HG03135 (cell line): ENCODE measurements around the gene TNRC18.
"Not testable (repeated sequence)": the region's sequence is repeated elsewhere in the genome, so short reads cannot be mapped to it uniquely, and the experiment has no call there.

Source experiments
- ATAC-seq: cut with Tn5 transposase; IDR thresholded peaks from one replicate; pipeline ENCODE4 v1.9.1; 2021; ENCODE audit warnings: mild to moderate bottlenecking, moderate library complexity; ENCODE audit not compliant: unreplicated experiment

TNRC18 gene

DNA sequence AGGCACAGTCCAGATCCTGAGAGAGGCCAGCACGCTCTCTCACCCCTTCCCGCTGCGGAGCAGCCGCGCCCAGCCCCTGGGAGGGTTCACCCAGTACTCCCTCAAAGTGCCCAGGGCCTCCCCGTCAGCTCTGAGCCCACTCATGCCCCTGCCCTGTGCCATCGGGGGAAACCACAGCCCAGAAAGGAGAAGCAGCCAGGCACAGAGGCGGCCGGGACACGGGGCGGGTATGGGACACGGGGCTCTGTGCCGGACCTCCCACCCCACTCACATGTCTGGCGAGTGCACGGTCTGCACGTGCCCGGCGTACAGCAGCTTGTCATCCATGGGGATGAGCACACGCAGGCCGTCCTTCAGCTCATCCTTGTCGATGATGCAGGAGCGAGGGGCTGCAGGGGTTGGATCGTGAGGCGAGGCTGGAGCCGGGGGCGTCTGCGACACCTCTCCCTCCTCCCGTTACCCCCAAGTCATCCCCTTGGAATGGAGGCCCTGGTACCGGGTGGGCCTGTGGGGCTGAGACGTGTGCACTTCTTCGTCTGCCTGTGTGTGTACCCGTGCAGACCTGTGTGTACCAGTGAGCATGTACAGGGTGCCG lies 102.7 kb downstream of the TNRC18 start:
- no peak for ATAC-seq

DNA sequence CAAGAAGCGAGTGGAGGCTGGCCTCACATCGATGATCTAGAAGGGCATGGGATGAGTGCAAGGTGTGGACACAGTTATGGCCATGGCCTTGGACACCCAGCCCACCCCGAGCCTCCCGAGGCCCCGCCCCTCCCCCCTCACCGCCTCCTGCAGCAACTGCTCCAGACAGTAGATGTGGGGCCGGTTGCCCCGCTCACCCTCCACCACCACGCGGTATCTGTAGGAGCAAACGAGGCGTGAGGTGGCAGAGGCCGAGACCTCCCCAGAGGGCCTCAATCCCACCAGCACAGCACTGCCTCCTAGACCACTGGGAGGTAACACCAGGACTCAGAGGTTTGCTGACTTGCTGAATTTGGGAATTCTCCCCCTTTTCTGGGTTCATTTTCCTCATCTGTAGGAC lies 103.2 kb downstream of the TNRC18 start:
- ATAC-seq, result no peak

DNA sequence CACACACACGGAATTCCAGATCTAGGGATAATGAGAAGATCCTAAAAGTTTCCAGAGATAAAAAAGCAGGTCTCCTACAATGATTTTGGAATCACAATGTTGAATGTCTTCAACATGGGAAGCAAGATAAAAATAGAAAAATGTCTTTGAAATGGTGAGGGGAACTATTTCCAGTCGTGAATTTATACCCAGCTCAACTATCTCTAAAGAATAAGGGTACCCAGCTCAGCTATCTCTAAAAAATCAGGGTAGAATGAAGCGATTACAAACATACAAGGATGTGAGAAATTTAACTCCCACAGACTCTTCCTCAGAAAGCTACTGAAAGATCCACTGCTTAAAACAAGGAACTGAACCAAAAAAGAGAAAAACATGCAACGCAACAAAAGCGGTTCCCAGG lies 105.0 kb downstream of the TNRC18 start:
- not testable (repeated sequence) for ATAC-seq

DNA sequence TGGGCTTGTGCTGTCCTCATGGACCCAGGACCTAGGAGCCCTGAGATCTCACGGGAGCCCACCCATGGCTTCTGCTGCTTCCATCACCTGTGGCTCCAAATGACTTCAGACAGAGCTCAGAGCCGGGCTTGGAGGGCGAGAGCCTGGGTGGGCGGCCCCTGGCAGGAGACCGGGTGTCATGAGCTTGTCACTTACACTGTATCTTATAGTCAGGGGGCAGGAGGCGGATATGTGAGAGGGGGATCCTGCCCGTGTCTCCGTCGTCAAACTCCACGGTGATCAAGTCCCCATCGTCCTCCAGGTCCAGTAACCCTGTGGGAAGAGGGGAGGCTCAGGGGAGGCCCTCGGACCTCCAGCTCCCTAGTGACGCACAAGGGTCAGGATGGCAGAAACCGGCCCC lies 107.9 kb downstream of the TNRC18 start:
- ATAC-seq, result no peak

DNA sequence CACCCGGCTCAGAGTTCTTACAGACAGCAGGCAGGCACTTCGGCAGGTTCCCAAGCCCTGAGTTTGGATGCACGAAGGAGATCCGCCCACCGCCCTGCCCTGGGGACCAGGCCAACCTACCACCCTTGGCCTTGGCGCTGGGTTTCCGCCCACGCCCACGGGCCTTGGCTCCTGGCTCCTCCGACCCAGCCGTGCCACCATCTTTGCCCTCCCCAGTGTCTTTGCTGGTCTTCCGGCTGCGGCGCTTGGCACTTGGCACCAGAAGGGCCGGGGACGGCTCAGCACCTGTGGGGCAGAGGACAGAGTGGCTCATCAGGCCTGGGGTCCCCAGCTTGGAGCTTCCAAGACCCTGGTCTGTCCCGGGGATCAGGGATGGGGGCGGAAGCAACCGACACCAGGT lies 108.8 kb downstream of the TNRC18 start:
- ATAC-seq, result no peak

DNA sequence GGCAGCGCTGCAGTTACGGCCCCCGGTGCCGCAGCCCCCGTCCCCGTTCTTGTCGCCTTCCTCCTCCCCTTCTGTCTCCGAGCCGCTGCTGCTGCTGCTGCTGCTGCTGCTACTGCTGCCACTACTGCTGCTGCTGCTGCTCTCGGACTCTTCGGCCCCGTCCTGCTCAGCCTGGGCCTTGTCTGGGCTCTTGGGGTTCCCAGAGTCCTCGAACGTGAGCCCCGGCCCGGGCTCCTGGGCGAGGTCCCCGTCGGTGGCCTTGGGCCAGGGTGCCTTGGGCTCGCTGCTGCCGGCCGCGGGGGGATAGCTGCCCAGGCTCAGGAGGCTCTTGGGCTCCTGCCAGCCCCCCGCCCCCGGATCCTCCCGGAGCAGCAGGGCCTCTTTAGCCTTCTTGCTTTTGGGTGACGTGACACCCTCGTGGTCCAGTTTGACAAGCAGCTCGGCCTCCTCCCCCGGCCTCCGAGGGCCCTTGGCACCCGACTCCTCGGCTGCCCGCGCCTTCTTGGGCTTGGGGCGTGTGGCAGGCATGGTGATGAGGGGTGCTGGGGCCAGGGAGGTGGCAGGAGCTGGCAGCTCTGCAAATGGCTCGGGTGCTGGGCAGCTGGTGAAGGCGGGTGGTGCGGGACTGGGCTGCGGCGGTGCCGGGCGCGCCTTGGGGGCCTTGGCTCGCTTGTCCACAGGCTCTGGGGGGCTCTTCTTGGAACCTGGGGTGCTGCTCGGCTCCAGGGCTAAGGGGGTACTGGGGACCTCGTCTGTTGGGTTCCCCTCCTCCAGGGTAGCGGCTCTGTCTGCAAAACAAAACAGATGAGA lies 110.4 kb downstream of the TNRC18 start:
- ATAC-seq, result not testable (repeated sequence)

DNA sequence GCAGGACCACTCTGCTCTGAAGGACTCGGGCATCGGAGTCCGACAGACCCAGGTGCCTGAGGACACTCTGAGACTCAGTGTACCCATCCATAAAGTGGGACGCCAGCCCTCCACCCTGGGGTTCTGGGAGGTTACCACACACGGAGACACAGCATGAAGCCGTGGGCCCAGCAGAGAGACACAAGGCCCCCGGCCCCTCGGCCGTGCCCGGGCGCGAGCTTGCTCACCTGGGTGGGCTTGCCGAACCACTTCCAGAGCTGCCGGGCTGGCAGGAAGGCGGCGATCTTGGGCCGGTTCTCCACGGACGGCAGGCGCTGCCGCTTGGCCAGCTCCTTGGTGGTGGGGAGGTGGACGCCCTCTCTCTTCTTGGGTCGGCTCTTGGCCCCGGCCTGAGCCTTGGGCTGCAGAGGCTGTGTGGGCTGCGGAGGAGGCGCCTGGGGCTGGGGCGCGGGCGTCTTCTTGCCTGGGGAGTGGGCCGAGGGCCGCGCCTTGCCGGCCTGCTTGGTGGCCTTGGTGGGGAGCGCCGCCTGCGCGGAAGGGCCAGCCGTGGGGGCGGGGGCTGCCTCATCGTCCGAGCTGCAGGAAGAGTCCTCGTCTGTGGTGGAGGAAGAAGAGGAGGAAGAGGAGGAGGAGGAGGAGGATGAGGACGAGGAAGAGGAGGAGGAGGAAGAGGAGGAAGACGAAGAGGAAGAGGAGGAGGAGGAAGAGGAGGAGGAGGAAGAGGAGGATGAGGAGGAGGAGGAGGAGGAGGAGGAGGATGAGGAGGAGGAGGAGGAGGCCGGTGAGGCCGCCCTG lies 111.2 kb downstream of the TNRC18 start:
- ATAC-seq, result not testable (repeated sequence)

DNA sequence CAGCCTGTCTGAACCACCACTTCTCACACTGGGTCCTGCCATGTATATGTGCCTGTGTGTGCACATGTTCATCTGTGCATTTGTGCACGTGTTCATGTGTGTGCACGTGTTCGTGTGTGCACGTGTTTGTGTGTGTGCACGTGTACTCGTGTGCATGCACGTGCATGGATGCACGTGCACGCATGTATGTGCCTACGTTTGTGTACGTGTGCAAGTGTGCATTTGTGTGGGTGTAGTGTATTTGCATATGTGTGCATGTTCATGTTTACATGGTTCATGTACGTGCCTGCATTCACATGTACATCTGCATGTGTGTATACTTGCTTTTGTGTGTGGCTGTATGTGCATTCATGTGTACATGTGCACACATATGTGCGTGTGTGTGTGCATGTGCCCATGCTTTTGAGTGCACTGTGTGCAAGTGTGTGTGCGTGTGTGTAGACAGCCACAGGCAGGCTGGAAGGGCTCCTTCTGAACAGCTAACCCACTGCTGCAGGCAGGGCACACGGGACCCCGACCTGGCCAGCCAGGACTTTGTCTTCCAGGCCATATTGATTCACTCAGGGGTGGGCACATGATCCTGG lies 112.7 kb downstream of the TNRC18 start:
- no peak for ATAC-seq

DNA sequence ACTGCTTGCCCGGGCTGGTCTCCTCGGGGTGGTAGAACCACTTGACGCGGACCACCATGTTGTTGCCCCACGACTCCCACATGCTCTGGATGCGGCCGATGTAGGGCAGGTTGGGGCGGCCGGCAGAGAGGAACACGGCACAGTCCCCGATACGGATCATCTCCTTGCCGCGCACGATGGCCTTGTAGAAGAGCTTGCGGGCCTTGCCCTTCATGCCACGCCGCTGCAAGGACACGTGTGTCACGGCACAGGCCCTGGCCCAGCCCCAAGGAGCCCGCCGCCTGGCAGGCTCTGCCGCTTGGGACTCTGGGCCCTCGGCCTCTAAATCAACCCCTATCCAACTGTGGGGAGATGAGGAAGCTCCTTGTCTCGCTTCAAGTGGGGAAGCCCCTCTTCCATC lies 114.5 kb downstream of the TNRC18 start:
- no peak for ATAC-seq

DNA sequence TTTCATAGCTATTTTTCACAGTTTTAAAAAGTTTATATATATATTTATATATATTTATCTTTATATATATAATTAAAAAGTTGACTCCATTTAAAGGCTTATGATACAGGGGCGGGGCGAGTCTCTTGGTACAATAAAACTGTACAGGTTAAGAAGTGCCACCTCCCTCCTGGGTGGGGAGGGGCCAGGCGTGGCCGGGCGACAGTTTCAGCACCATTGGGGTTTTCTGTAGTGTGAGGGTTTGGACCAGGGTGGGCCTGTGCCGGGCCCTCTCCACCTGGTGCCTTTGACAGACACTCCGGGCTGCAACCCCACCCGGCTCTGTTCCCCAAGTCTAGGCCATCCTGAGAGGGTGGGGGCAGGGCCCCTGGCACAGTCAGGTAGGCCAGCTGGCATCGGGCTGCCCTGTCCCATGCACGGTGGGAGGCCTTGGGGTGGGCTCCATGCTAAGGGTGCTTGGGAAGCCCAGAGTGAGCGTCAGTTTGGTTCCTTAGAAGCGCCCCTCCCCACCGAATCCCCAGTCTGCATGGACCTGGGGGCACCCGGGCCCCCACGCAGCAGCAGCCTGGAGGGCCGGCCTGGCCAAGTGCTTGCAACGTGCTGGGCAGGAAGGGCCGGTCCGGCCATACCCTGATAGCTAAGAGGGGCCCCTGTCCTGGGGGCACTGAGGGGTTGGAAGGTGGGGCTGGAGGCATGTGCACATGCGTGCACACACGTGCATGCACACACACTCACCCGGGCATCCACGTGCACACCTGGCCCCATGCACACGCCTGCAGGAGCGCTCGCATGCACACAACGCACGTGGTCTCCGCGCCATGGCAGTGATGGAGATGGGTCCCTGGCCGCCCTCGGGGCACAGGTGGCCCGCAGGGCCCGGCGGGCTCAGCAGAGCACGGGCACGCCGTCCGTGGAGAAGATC lies 116.2 kb downstream of the TNRC18 start:
- not testable (repeated sequence) for ATAC-seq

DNA sequence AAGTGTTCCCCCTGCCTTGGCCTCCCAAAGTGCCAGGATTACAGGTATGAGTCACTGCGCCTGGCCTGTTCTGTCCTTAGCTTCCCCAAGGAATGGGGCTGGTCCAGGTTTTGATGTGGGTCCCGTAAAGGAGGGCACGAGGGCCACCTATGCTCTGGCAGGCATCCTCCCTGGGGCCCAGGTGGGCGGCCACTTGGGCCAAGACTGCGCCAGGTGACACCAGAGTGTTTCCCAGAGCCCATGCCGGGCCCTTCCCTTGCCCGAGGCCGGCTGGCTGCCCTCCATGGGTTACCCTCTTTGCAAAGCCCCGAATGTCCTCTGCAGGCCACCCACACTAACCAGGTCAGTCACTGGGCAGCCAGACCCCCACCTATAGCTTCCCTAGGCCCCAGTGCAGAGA lies 118.6 kb downstream of the TNRC18 start:
- not testable (repeated sequence) for ATAC-seq

DNA sequence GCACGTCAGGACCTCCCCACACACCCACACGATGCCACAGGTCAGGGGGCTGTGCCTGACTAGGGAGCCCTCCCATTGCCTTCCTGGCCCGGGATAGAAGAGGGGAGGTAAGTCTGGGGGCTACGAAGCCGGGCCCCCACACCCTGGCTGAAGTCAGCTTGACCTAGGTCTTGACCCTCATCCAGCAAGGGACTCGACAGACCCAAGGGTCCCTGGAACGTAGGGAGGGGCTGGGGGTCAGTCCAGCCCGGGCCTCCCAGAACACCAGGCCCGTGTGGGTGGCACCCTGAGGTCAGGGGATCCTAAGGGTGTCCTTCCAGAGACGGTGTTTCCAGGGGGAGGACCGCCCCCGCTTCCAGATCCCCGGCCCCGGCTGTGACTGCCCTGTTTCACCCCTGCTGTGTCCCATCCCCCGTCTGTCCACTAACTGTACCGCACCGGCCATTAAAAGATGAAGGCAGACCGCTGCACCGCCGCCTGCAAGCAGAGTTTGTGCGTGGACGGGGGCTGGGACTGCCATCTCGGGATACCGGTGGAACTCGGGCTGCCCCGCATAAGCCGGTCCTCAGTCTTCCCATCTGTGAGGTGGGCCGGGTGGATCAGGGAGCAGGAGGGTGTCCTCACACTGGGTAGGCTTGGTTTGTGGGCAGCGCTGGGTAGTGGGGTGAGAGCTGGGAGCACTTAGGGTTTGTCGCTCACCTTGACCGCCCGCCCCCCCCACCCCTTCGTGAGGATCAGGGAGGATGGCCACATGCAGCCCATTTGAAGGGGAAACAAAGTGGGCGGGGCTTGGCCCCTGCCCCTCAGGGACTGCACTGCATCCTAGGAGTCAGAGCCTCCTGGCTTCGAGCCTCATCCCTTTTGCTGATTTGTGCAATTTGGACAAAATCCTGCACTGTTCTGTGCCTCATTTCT lies 119.8 kb downstream of the TNRC18 start:
- ATAC-seq, result no peak

DNA sequence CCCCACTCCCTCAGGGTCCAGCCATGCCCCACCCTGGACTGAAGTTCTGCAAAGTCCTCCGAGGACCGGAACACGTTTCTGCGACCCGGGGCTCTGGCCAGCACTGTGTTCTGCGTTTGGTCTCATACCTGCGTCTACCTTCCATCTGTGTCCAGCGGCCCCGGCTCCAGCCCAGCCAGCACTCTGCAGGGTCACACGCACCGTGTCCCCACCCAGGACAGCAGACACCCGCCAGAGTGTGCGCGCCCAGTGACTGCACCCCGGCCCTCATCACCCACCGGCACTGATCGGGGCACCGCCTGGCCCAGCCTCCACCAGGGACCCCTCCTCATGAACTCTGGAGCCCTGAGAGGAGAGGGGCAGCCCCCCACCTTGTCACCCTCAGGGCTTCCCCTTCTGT lies 120.6 kb downstream of the TNRC18 start:
- ATAC-seq, result no peak

DNA sequence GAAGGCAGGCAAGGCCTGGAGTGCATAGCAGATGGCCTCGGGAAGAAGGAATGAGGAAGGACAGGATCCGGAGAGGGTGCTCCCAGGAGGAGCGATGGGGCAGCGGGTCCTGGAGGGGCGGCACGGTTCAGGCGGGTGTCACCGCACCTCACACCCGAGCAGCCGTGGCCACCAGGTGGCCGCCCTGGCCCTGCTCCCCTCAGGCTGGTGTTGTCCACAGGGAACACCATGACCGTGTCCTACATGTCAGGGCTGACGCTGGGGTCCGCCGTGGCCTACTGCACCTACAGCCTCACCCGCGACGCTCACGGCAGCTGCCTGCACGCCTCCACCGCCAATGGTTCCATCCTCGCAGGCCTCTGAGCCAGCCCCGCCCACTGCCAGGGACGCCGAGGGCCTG lies 121.1 kb downstream of the TNRC18 start:
- no peak for ATAC-seq

DNA sequence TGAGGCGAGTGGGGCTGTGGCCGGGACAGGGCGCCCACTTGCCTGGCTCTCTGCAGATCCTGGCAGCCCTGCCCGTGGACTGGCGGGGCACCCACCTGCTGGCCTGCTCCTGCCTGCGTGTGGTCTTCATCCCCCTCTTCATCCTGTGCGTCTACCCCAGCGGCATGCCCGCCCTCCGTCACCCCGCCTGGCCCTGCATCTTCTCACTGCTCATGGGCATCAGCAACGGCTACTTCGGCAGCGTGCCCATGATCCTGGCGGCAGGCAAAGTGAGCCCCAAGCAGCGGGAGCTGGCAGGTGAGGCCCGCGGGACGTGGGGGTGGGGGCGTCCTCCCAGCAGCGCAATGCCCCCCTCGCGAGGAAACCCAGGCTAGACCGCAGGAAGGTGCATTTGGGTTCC lies 123.3 kb downstream of the TNRC18 start:
- no peak for ATAC-seq

DNA sequence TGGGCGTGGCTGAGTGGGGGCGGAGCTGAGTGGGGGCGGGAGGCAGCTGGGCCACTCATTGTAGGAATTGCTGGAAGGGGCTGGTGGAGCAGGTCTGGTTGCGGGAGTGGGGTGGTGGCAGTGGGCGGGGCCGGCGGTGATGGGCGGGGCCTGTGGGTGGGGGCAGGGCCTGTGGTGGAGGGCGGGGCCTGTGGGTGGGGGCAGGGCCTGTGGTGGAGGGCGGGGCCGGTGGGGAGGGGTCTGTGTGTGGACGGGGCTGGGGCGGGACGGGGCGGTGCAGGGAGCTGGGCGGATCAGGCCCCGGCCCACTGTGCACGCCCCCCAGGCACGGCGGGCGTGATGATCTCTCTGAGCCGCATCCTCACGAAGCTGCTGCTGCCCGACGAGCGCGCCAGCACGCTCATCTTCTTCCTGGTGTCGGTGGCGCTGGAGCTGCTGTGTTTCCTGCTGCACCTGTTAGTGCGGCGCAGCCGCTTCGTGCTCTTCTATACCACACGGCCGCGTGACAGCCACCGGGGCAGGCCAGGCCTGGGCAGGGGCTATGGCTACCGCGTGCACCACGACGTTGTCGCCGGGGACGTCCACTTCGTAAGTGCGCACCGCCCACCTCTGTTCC lies 126.9 kb downstream of the TNRC18 start:
- ATAC-seq, result no peak

DNA sequence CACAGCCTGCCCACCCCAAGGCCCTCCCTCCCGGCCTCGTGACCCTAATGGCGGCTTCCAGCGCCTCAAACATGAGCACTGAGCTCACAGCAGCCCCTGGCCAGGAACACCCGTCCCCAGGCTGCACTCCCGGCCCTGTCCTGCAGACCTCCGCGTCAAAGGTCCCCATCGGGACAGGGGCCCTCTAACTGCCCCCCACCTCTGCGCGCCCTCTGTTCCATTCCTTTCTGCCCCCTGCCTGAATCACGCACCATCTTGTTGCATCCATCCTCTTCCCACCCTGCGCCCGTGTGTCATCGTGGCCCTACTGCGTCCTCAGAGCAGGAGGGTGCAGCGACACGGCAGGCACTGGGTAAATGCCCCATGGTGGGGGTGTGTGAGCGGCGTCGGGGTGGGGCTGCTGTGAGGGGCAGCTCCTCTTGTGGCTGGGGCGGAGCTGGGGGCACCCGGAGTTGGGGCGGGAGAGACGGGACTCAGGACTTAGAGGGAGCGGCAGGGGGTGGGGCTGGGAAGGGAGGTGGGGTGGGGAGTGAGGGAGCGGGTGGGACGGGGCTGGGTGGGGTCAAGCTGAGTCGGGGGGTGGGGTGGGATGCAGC lies 127.5 kb downstream of the TNRC18 start:
- no peak for ATAC-seq
